HEK293T (cell line): ENCODE results near the gene DPP8.

Experiments
- ELF4 ChIP-seq: fragments of 450-650 bp; IDR thresholded peaks from 2 replicates; pipeline ENCODE4 v1.6.1; 2017; ENCODE audit warnings: antibody characterized with exemption
- FOXM1 ChIP-seq: fragments of 450-650 bp; IDR thresholded peaks from 2 replicates; pipeline ENCODE4 v1.6.1; 2017; ENCODE audit warnings: mild to moderate bottlenecking, borderline replicate concordance
- HDGF ChIP-seq: fragments of 450-650 bp; IDR thresholded peaks from 2 replicates; pipeline ENCODE4 v1.6.1; 2017; ENCODE audit warnings: antibody characterized with exemption, borderline replicate concordance
- LEF1 ChIP-seq: fragments of 450-650 bp; IDR thresholded peaks from 2 replicates; pipeline ENCODE4 v1.6.1; 2017; ENCODE audit warnings: mild to moderate bottlenecking, borderline replicate concordance
- TARDBP ChIP-seq: fragments of 450-650 bp; IDR thresholded peaks from 2 replicates; pipeline ENCODE4 v1.6.1; 2016
- ZNF384 ChIP-seq: fragments of 450-650 bp; IDR thresholded peaks from 2 replicates; pipeline ENCODE4 v1.6.1; 2016

DNA sequence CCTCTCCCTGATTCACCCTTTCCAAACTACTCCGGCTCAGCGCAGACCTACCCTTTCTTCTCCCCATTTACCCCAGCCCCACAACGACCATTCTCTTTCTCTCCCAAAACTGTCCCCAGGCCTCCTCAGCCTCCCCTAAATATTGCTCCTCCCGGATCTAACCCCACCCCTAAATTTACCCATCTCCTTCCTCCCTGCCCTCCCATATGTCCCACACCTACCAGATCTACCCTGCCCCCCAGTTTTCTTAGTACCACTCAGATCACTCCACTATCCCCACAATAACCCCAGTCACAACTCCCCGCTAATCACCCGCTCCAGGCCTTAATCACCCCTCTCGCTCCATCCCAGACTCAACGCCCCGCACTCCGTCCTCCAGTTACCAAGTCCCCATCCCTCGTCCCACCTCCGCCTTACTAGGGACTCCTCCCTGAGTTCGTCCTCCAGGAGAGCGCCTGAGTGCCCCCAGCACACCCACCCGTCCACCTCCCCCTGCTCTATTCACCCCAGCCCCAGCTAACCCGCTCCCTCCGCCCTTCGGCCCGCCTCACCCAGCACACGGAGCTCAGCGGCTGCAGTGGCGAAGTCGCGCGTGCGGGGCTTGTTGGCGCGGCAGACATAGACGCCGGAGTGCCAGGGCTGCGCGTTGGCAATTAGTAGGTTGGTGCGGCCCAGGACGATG lies 121.1 kb downstream of the DPP8 start:
- TF ChIP-seq LEF1 (no peak), TARDBP (no peak), HDGF (no peak), ELF4 (no peak), FOXM1 (no peak), ZNF384 (no peak)
